Measurements from ENCODE around the gene RNF20. TPM values are rescaled to one million over a fixed set of nuclear protein-coding genes. Genes with fewer than 3 reads are reported as not detected.

RNF20 gene
- total and polyA plus RNA-seq, 2 donors (not counting 3 experiments of a cell fraction or from before 2014, with no cell fraction given): 6.1 to 33.7 TPM

DNA sequence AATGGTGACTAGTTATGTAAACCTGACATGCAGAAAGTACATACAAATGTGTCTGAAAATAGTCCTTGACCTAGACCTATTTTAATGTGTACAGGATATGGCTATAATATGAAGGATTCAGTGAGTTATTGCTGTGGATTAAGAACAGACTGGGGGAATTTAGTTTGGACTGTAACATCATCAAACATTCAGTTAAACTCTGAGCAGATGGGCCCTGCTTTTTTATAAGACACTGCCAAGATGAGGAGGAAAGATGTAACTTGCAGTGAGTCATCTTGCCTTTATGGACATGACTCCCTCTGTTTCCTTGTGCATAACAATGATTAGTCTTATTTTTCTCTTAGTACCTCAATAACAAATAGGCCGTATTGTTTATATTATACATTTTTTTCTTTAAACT, 48.9 kb downstream of the RNF20 start:
- dilution Hi-C loops (cut with MboI; ENCODE audit: extremely low pct_ligation_motif_present, low sequenced_read_pairs): no loop called here
- ChIA-PET POLR2A (no interaction called here), CTCF (no interaction called here)
- no TSS peak for BruUV-seq (replicated peaks)
- Histone ChIP-seq H3K27me3 (ENCODE audit: control insufficient read depth in 2 of 2, insufficient read depth in 2 of 2, low read length in 2 of 2) (no peaks in the 10 kb centered on the region), H3K27ac (ENCODE audit: insufficient read depth, low read depth, low read length) (no peak overlapping the region), H3K4me1 (ENCODE audit: control insufficient read depth, extremely low read depth, insufficient read depth, low read length) (no peaks in the 10 kb centered on the region), H4K20me1 (replicated peaks; ENCODE audit: control insufficient read depth, extremely low read depth, insufficient read depth, low read length) (no peaks in the 10 kb centered on the region), H3K9me1 (replicated peaks; ENCODE audit: control insufficient read depth, extremely low read depth, insufficient read depth, low read length) (no peaks in the 10 kb centered on the region), H3K9me3 (replicated peaks; ENCODE audit: control insufficient read depth, insufficient read depth, low read length) (no peaks in the 10 kb centered on the region), H3K36me3 (ENCODE audit: control insufficient read depth in 2 of 2, extremely low read depth in 1 of 2, insufficient read depth in 2 of 2, low read length in 2 of 2) (no peaks in the 10 kb centered on the region), H2AFZ (ENCODE audit: low read depth, low read length) (no peak overlapping the region), H3K9ac (replicated peaks; ENCODE audit: extremely low read depth, insufficient read depth, low read length) (no peak overlapping the region), H3K79me2 (ENCODE audit: control insufficient read depth, insufficient read depth, low read length) (no peaks in the 10 kb centered on the region), H3K4me3 (replicated peaks in 1 of 3; ENCODE audit: insufficient read depth in 1 of 3, low read depth in 1 of 3, low read length in 3 of 3) (no peak overlapping the region), H3K4me2 (ENCODE audit: insufficient read depth, low read length) (no peak overlapping the region)
- FAIRE-seq (no peak), DNase-seq (ENCODE audit: low read depth, low spot score) (no peak)
- intact Hi-C loops (cut with micrococcal nuclease): no loop called here
- TF ChIP-seq MYC (IDR thresholded peaks at IDR 0.05; ENCODE audit: low read depth, low read length) (no peak), GATA2 (IDR thresholded peaks at IDR 0.05; ENCODE audit: insufficient read depth, insufficient read length, low read depth, low read length) (no peak), POLR2AphosphoS5 (IDR thresholded peaks at IDR 0.05; ENCODE audit: insufficient read depth, low read depth, low read length) (no peak), POLR2A (IDR thresholded peaks at IDR 0.05; ENCODE audit: low read depth, low read length) (no peak), EZH2 (IDR thresholded peaks at IDR 0.05; ENCODE audit: borderline replicate concordance, low read depth, low read length, severe bottlenecking) (no peak), JUN (IDR thresholded peaks at IDR 0.05; ENCODE audit: borderline replicate concordance, insufficient read depth, insufficient read length, low read depth) (no peak), FOS (IDR thresholded peaks at IDR 0.05; ENCODE audit: borderline replicate concordance, insufficient read depth, low read length) (no peak)
- TF ChIP-seq, protein P1, sequence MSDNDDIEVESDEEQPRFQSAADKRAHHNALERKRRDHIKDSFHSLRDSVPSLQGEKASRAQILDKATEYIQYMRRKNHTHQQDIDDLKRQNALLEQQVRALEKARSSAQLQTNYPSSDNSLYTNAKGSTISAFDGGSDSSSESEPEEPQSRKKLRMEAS (IDR thresholded peaks at IDR 0.05; ENCODE audit: insufficient read depth, insufficient read length): no peak
- TF ChIP-seq, protein P2, sequence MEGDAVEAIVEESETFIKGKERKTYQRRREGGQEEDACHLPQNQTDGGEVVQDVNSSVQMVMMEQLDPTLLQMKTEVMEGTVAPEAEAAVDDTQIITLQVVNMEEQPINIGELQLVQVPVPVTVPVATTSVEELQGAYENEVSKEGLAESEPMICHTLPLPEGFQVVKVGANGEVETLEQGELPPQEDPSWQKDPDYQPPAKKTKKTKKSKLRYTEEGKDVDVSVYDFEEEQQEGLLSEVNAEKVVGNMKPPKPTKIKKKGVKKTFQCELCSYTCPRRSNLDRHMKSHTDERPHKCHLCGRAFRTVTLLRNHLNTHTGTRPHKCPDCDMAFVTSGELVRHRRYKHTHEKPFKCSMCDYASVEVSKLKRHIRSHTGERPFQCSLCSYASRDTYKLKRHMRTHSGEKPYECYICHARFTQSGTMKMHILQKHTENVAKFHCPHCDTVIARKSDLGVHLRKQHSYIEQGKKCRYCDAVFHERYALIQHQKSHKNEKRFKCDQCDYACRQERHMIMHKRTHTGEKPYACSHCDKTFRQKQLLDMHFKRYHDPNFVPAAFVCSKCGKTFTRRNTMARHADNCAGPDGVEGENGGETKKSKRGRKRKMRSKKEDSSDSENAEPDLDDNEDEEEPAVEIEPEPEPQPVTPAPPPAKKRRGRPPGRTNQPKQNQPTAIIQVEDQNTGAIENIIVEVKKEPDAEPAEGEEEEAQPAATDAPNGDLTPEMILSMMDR (IDR thresholded peaks at IDR 0.05; ENCODE audit: extremely low read depth in 1 of 2, insufficient read depth in 1 of 2, low read depth in 1 of 2, low read length in 2 of 2): no peak
